Activated naive CD4-positive, alpha-beta T cell (primary cell): ENCODE measurements around the gene PTPRE.

Source experiments
- DNase-seq, 4 experiments: peaks; one replicate each; lab custom pipeline; 2025; lab: John Stamatoyannopoulos, UW

Gene PTPRE

GRCh38 chr10:128026615-128027300, 119.9 kb downstream of the PTPRE start:
- no peak for DNase-seq

GRCh38 chr10:128027306-128027705, 120.4 kb downstream of the PTPRE start:
- no peak for DNase-seq

DNA sequence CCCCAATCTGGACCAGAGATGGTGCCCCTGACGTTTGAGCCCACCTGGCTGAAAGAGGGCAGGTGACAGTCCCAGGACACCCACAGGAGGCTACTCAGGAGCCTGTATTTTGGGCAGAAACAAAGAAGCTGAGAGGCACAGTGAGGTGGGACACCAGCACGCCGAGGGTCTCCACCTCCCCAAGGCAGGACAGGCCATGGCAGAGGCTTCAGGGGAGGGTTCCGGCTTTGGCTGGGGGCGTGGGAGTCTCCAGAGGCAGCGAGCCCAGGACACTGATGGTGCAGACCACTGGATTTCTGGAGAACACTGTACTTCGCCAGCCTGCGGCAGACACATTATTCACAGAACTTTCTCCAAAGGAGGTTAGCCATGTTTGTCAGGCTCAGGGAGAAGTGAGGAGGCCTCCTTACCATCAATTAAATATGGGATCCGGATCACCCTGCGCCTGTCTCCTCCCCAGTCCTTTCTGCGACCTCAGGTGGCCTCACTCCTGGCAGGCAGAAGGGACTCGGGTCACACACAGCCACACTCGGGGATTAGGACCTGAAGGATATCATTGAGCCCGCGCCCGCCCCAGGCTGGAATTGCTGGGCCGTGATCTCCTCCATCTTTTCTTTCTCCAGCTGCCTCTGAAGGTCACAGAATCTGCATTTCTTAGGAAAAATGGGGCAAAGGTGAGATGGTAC, 121.1 kb downstream of the PTPRE start:
- no peak for DNase-seq

GRCh38 chr10:128028508-128029289, 121.8 kb downstream of the PTPRE start:
- no peak for DNase-seq

DNA sequence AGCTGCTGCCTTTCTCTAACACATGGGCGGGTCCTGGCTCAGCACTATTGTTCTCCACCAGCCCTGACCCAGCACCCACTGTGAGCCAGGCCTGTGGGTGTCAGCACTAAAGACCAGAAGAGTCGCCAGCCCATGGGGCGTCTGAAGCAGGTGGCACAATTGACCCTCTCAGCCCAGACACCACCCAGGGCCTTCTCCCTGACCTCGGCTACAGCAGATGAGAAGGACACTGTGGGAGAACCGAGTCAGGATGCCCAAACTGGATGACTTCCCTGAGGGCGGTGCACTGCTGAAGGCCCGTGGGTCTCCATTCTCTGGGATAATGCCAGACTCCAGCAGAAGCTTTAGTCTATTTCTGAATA, 122.4 kb downstream of the PTPRE start:
- DNase-seq: no peak

DNA sequence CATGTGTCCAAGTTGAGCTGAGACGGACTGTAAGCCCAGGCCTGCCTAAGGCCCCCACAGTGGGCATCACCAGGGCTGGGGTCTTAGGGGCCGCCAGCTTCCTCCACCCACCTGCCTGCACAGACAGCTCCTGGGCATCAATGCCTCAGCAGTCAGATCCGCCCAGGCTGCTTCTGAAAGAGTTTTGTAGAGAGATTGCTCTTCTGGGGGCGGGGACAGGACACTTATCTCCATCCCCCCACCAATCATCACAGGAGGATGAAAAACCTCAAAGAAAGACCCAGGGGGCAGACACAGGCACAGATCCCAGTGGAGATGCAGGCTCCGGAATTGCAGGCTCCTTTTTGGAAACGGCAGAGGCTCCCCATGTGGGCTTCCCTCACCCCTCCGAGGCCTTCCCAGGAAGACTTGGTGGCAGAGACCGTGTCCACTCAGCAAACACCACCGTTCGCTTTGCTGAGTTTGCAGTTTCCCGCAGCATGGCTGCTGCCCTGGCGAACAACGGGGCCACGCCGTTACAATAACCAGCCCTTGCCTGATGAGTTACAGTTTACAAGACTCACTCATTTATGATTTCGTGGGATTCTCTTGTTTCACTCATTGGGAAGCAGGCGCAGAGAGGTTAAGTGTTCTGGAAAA, 122.9 kb downstream of the PTPRE start:
- no peak for DNase-seq

DNA sequence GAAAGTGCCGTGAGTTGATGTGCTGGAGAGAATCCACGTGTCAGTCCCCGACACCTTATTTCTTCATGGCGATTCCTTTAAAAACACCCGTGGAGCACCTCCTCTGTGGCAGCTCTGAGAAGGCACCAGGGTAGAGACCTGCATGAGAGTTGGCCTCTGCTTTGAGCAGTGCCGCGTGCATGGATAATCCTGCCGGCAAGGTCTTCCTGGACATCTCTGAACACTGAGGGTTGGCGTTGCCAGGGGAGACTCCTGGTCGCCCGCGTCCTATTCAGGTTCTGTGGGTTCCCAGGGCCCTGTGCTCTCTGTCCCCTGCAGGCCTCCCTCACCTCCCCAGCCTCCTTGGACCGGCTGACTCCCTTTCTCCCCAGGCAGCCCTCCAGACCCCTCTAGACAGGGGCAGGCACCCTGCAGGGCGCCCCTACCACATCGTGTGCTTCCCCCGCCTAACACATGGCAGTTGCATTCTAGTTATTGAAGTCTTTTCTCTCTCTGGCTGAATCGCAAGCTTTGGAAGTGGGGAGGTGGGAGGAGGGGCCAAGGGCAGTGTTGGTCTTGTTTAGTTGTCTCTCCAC, 123.7 kb downstream of the PTPRE start:
- DNase-seq: no peak

DNA sequence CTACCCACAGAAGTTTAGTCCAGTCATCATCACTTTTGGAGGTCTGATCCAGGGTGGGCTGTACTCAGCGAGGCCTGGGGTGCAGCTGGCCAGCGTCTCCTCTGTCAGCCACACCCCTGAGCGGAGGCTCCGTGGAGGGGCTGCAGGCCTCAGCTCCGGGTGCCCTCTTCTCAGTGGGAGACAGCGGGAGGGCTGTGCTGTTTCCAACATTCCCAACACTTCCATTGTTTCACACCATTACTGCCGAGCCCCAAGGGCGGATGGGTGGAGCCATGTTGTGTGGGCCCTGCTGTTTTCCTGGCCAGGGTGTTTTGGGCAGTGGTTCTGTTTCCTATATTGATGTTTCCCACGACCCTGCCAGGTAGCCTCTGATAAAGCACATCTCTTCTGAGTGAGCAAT, 124.3 kb downstream of the PTPRE start:
- no peak for DNase-seq

- DNase-seq: no peak
Observed at GRCh38 chr10:128032466-128032865, 125.6 kb downstream of the PTPRE start.

- peak; percentile 11 to 51 (median 36) for DNase-seq
Observed at GRCh38 chr10:128035557-128035973, 128.7 kb downstream of the PTPRE start.

DNA sequence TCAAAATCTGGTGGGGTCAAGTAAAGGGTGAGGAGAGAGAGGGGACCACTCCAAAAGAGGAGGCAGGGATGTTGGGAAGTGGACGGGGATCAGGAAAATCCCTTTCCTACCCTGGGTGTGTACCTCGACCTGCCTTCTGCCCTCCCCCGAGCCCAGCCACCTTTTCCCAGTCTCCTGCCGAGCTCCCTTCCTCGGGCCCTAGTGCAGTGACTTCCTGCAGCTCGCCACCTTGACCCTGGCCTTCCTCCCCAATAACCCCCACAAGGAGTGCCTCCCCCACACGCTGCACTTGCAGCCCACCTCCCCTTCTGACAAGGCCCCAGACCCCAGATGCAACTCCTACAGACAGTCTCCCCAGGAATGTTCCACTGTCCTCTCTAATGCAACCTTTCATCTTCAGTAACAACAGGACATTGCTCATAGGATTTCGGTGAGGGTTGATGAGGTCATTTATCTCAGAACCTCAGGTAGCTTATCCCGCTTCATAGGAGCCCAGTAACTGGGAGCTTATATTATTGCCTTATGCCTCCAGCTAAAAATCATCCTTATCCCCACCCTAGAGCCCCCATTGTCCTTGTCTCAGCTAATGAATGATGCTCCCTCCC, 129.2 kb downstream of the PTPRE start:
- no peak for DNase-seq

GRCh38 chr10:128036746-128037543, 130.0 kb downstream of the PTPRE start:
- DNase-seq: no peak

- DNase-seq: no peak
Observed at GRCh38 chr10:128040096-128040495, 133.2 kb downstream of the PTPRE start.

GRCh38 chr10:128040681-128041080, 133.8 kb downstream of the PTPRE start:
- DNase-seq: no peak

DNA sequence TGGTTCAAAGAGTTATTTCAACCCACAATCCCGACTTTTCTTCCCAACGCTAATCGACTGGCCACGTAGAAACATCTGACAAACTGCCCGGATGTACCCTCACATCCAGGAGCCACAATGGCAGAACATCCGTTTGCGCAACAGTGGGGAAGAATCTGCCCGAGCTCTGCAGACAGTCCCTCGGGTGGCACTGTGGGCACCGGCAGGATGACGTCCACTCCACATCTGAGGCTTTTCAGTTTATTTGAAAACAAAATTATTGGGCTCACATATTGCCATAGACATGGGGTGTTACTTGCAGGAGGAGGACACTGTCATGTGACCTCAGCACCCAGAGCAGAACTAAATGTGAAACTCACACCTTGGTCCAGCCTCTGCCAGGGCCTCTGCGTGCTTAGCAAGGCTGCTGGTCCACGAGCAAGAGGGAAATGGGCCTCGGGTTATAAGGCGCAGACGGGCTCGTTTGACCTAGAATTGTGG, 135.3 kb downstream of the PTPRE start:
- DNase-seq: no peak

- DNase-seq: no peak
Observed at GRCh38 chr10:128043259-128044045, 136.5 kb downstream of the PTPRE start.

DNA sequence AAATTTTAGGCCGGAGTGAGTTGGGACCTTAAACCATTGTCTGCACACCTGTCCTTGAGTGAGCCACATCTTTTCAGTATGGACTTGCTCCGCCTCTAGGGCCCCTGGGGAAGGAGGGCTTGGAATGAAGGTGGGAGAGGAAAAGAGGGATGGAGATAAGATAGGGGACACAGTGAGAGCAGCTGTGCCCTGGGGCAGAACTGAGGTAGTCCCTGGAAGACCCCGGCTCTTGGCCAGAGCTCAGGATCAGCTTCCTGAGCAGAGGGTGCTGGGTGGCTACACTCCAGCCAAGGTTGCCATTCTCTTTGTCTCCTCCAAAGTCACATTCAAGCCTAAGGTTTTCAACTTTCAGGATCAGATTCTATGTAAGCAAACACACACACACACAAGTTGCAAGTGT, 137.3 kb downstream of the PTPRE start:
- DNase-seq: no peak

DNA sequence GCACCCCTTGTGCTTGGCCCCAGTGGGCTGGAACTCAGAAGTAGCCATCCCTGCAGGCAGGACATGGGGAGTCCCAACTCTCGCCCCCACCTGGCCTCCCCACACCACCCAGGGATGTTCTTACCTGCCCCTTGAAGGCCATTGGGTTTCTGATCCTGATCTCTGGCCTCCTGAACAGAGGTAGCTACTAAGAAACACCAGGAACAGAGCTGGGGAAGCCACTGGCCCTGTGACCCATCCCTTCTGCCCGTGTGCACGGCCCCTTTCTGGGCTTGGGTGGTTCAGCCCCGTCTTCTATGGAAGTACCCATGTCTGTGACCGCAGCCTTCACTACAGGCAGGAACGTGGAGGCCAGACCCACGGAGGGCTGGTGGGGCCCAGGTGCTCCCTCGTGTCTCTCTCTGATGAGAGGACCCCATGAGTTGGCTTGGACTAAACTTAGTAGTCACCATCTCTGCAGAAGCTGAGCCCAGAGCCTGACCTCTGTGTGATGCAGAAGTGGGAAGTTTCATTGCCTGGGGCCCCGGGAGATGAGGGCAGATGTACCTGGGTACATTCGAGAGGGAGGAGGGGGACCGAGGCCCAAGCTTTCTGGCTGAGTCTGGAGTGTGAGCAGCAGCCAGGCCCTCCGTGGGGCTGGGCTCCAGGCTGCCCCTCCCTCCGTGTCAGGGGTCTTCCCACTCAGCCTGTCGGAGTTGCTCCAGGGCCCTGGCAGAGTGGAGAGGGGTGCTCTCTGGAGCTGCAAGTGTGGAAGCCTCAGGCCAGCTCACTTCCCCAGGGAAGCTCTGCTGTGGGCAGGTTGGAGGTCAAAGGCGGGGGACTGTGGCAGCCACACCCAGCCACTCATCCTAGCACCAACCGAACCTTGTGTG, 138.3 kb downstream of the PTPRE start:
- no peak for DNase-seq

GRCh38 chr10:128045833-128046120, 138.9 kb downstream of the PTPRE start:
- DNase-seq: no peak
